Keratinocyte (primary cell): ENCODE results near the gene YPEL4. TPM values are rescaled to one million over a fixed set of nuclear protein-coding genes. Genes with fewer than 3 reads are reported as not detected.

Experiments
- DNase-seq: peaks from one replicate; pipeline ENCODE4 v3.0.0-alpha.2; 2011; ENCODE audit warnings: low read depth, missing footprints, low spot score
- FAIRE-seq: peaks from 2 replicates; lab custom pipeline; 2011; peaks lifted over from hg19 to GRCh38; lab: Jason Lieb, UNC
- H2AFZ ChIP-seq: 2 replicates; pipeline ENCODE4 v1.6.0; 2012; ENCODE audit warnings: low read length, control low read depth, inconsistent platforms; ENCODE audit not compliant: control insufficient read depth
- H3K27ac ChIP-seq: 2 replicates; pipeline ENCODE4 v1.5.1; 2011; ENCODE audit warnings: low read length; ENCODE audit not compliant: control insufficient read depth, insufficient read depth
- H3K27me3 ChIP-seq: 3 replicates; pipeline ENCODE4 v1.6.0; 2011; ENCODE audit warnings: low read length; ENCODE audit not compliant: control insufficient read depth, insufficient read depth; ENCODE audit errors: extremely low read depth
- H3K36me3 ChIP-seq, 2 experiments: 2 replicates in 1 of 2; 3 replicates in 1 of 2; pipeline ENCODE4 v1.5.1; 2011; ENCODE audit warnings: low read length in 2 of 2, mild to moderate bottlenecking in 1 of 2; ENCODE audit not compliant: control insufficient read depth in 2 of 2, insufficient read depth in 2 of 2; ENCODE audit errors: extremely low read depth in 1 of 2
- H3K4me1 ChIP-seq: 3 replicates; pipeline ENCODE4 v1.5.1; 2011; ENCODE audit warnings: low read length; ENCODE audit not compliant: control insufficient read depth, insufficient read depth; ENCODE audit errors: extremely low read depth
- H3K4me2 ChIP-seq: 3 replicates; pipeline ENCODE4 v1.6.0; 2011; ENCODE audit warnings: low read depth, low read length; ENCODE audit not compliant: control insufficient read depth, insufficient read depth; ENCODE audit errors: extremely low read depth
- H3K4me3 ChIP-seq, 3 experiments: fragments of 200-600 bp in 1 of 3; sonication (generic) in 1 of 3; 2 replicates in 2 of 3; 3 replicates in 1 of 3; pipeline ENCODE4 v1.5.1; 2011 to 2016; ENCODE audit warnings: low read length in 3 of 3, mild to moderate bottlenecking in 3 of 3, control low read depth in 2 of 3, inconsistent platforms in 1 of 3, low read depth in 1 of 3, mixed read lengths in 1 of 3, mixed run types in 1 of 3, moderate library complexity in 1 of 3; ENCODE audit not compliant: control insufficient read depth in 2 of 3, insufficient read depth in 2 of 3; ENCODE audit errors: extremely low read depth in 1 of 3
- H3K79me2 ChIP-seq: 2 replicates; pipeline ENCODE4 v1.6.0; 2012; ENCODE audit warnings: low read length; ENCODE audit not compliant: control insufficient read depth, insufficient read depth
- H3K9ac ChIP-seq: 3 replicates; pipeline ENCODE4 v1.6.0; 2011; ENCODE audit warnings: low read length; ENCODE audit not compliant: control insufficient read depth, insufficient read depth; ENCODE audit errors: extremely low read depth
- H3K9me1 ChIP-seq: 3 replicates; pipeline ENCODE4 v1.6.0; 2011; ENCODE audit warnings: low read length; ENCODE audit not compliant: control insufficient read depth, insufficient read depth; ENCODE audit errors: extremely low read depth
- H3K9me3 ChIP-seq: 2 replicates; pipeline ENCODE4 v1.5.1; 2012; ENCODE audit warnings: low read depth, low read length; ENCODE audit not compliant: control insufficient read depth
- H4K20me1 ChIP-seq: 3 replicates; pipeline ENCODE4 v1.6.0; 2011; ENCODE audit warnings: low read length; ENCODE audit not compliant: control insufficient read depth, insufficient read depth; ENCODE audit errors: extremely low read depth
- CTCF ChIP-seq, 3 experiments: IDR thresholded peaks in 1 of 3; conservative IDR thresholded peaks in 1 of 3; optimal IDR thresholded peaks in 1 of 3; 2 replicates in 2 of 3; 3 replicates in 1 of 3; pipeline versions ENCODE3 to v1.5.1; 2011; ENCODE audit warnings: low read length in 3 of 3, mild to moderate bottlenecking in 3 of 3, moderate library complexity in 2 of 3, control low read depth in 1 of 3, inconsistent platforms in 1 of 3; ENCODE audit not compliant: insufficient read depth in 2 of 3; ENCODE audit errors: extremely low read depth in 1 of 3
- EZH2 ChIP-seq: IDR thresholded peaks from one replicate; pipeline ENCODE4 v1.6.1; 2012; ENCODE audit warnings: inconsistent platforms, mild to moderate bottlenecking, low read length, moderate library complexity
- dilution Hi-C: fragments of 300-500 bp; cut with MboI; formaldehyde crosslinking; loops from one replicate; pipeline ENCODE4 v1.7.0; 2020; ENCODE audit warnings: low sequenced_read_pairs; ENCODE audit not compliant: extremely low pct_ligation_motif_present
- polyA plus RNA-seq, 5 experiments: library from polyadenylated mRNA; depleted of rRNA in 3 of 5; stranded (reverse) in 3 of 5; stranded (forward) in 1 of 5; unstranded in 1 of 5; fragments of >200 nt; gene quantifications; 1 replicate in 1 of 5; 2 replicates in 3 of 5; 3 replicates in 1 of 5; pipeline versions ENCODE4 v1.2.1 to v1.2.3, GENCODE V29; 2011 to 2012; ENCODE audit warnings: missing spikeins in 2 of 5, low read depth in 1 of 5, low replicate concordance in 1 of 5

The YPEL4 gene
- polyA plus RNA-seq, 1 donor (not counting 4 experiments of a cell fraction or from before 2014, with no cell fraction given), result not detected

DNA sequence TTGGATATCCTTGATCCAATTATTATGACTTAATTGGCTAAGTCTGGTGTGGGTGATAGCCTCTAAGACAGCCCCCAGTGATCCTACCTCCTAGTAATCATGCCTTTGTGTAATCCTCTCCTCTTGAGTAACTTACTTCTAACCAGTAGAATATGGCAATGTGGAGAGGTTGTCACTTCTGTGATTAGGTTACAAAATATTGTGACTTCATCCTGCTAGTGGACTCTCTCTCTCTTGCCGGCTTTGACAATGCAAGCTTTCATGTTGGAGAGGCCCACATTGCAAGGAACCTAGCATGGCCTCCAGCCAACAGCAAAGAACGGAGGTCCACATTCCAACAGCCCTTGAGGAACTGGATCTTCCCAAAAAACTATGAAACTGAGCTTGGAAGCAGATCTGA lies 19.5 kb downstream of the YPEL4 start:
- Histone ChIP-seq H2AFZ (no peak overlapping the region), H3K4me1 (peaks cover 19% of the 10 kb centered on the region), H3K36me3 (no peaks in the 10 kb centered on the region), H3K9ac (no peak overlapping the region), H3K4me2 (no peak overlapping the region), H3K27me3 (no peaks in the 10 kb centered on the region), H4K20me1 (no peaks in the 10 kb centered on the region), H3K27ac (no peak overlapping the region), H3K9me1 (no peaks in the 10 kb centered on the region), H3K79me2 (no peaks in the 10 kb centered on the region), H3K4me3 (no peak overlapping the region), H3K9me3 (no peaks in the 10 kb centered on the region)
- dilution Hi-C loops, result no loop called here
- DNase-seq (no peak), FAIRE-seq (no peak)
- TF ChIP-seq CTCF (optimal IDR thresholded peaks at IDR 0.05 in 1 of 3, IDR thresholded peaks at IDR 0.05 in 1 of 3, conservative IDR thresholded peaks at IDR 0.05 in 1 of 3; ENCODE audit: extremely low read depth in 1 of 3, insufficient read depth in 2 of 3, low read length in 3 of 3) (no peak), EZH2 (no peak)

- no peaks in the 10 kb centered on the region for H3K4me1 ChIP-seq
- H3K4me2 ChIP-seq, result no peak overlapping the region
- no peaks in the 10 kb centered on the region for H3K27me3 ChIP-seq
- H3K4me3 ChIP-seq, result no peak overlapping the region
- H3K9me3 ChIP-seq, result no peaks in the 10 kb centered on the region
- no peak for TF ChIP-seq CTCF (optimal IDR thresholded peaks at IDR 0.05 in 1 of 3, IDR thresholded peaks at IDR 0.05 in 1 of 3, conservative IDR thresholded peaks at IDR 0.05 in 1 of 3; ENCODE audit: extremely low read depth in 1 of 3, insufficient read depth in 2 of 3, low read length in 3 of 3)
- no peak for TF ChIP-seq EZH2
- FAIRE-seq (no peak), DNase-seq (no peak)
- H3K79me2 ChIP-seq, result no peaks in the 10 kb centered on the region
- H3K27ac ChIP-seq, result no peak overlapping the region
- no peak overlapping the region for H2AFZ ChIP-seq
- H3K9ac ChIP-seq, result no peak overlapping the region
- dilution Hi-C loops, result no loop called here
- no peaks in the 10 kb centered on the region for H3K36me3 ChIP-seq
- no peaks in the 10 kb centered on the region for H3K9me1 ChIP-seq
- no peaks in the 10 kb centered on the region for H4K20me1 ChIP-seq
These were observed 22.8 kb downstream of the YPEL4 start for GRCh38 chr11:57626895-57627294.
